NCI-H524 (cell line): ENCODE data around the gene WDR64.

Experiments used
- DNase-seq, 2 experiments: peaks; one replicate each; lab custom pipeline; 2025; lab: John Stamatoyannopoulos, UW

Gene WDR64

GRCh38 chr1:241738284-241739078, 86.4 kb downstream of the WDR64 start:
- DNase-seq = no peak

DNA sequence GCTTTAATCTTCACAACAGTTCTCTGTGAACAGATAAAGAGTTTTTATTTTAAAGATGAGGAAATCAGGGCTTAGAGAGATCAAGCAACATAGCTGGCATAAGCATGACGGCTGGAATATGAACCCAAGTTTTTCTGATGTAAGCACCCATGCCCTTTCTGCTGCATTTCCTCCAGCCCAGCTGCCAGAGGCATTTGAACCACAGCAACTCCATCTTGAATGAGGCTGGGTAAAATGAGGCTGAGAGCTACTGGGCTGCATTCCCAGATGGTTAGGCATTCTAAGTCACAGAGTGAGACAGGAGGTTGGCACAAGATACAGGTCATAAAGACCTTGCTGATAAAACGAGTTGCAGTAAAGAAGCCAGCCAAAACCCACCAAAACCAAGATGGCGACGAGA, 90.0 kb downstream of the WDR64 start:
- DNase-seq = no peak

- no peak for DNase-seq
Measured at GRCh38 chr1:241744591-241744990, 92.5 kb downstream of the WDR64 start.

DNA sequence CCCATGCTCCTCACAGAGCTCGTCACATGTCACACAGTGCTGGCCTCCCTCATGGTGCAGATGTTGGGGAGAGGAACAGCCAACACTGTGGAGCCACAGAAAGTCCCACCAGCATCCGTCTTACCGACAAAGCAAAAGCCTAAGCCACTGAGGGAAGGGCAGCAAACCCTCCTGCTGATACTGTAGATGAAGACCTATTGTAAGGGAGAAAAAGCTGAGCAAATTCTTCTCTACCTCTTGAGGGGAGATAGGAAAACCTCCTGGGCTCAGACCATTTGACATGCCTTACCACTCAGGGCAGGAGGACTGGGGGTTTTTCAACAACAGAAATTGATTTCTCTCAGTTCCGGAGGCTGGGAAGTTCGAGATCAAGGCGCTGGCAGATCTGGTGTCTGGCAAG, 95.9 kb downstream of the WDR64 start:
- no peak for DNase-seq

- DNase-seq = peak; percentile 6 to 52
Measured at GRCh38 chr1:241749041-241749944, 97.2 kb downstream of the WDR64 start.

DNA sequence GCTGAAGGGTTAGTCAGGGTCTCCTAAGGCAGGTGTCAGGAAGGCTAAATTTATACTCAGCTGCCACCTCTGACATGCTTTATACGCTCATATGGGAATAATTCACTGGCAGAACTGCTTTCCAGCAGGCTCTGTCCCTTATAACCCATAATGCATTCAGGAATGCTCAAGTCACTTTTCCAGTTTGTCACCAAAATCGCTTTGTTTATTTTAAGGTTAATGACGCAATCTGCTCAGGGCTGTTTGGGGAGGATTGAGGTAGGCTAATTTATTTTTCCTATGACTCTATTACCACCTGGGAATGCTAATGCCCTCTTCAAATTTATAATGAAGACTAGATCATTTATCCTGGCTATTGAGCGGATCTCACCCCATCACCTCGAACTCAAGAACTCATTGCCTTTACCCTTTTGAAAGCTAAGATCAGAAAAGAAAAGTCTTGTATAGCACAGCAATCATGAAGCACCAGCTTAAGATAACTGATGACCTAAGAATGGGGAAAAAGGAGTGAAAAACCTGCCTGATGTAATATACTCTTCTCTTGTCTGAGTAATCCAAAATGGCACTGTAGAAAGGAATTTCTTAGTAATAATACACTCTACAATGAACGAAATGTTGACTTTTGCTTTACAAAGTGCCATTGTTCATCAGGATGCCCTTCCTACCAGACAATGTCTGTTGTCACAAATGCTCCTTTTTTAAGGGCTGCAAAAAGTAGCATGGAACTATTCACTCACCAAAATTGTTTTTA, 98.0 kb downstream of the WDR64 start:
- DNase-seq = no peak

- DNase-seq = no peak
Measured at GRCh38 chr1:241751524-241751923, 99.4 kb downstream of the WDR64 start.

- DNase-seq = no peak
Measured at GRCh38 chr1:241762713-241763339, 110.7 kb downstream of the WDR64 start.

GRCh38 chr1:241765390-241765789, 113.3 kb downstream of the WDR64 start:
- DNase-seq = peak in 1 of 2 experiments; percentile 14

DNA sequence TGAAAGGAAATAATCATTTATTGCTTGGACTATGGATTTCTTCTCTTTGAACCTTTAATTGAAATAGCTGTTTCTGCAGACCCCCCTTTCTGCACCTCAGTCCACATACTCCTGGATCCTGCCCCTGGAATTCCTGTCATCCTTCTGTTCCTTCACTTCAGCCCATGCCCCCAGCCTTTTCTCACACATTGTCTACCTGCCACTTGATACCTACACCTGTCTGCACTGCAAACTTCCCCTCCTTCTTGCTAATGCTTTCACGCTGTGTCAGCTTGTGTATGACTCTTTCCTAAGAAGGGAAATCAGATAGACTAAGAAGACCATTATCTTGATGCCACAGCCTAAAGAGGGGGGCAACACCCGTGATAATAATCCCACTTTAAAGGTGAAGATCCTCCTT, 115.7 kb downstream of the WDR64 start:
- no peak for DNase-seq

- DNase-seq = no peak
Measured at GRCh38 chr1:241770115-241770514, 118.0 kb downstream of the WDR64 start.

- peak in 1 of 2 experiments; percentile 12 for DNase-seq
Measured at GRCh38 chr1:241771117-241771516, 119.0 kb downstream of the WDR64 start.

GRCh38 chr1:241772932-241773500, 120.9 kb downstream of the WDR64 start:
- DNase-seq = no peak

DNA sequence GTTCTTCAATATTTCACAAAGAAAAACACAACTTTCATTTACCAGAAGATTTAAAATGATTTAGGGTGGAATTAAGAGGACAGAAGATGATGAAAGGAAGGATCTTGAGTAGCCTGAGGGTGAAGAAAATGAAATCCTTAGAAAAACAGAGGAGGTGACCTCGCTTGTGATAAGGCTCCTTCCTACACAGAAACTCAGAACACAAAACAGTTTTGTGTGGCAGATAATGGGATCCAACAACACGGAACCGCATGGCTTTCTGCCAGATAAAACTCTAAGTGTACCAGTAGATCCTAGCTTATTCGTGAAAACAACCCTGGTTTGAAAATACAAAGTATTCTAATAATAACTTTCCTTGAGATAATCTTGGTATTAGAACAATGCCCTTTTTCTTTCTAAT, 121.9 kb downstream of the WDR64 start:
- DNase-seq = no peak

DNA sequence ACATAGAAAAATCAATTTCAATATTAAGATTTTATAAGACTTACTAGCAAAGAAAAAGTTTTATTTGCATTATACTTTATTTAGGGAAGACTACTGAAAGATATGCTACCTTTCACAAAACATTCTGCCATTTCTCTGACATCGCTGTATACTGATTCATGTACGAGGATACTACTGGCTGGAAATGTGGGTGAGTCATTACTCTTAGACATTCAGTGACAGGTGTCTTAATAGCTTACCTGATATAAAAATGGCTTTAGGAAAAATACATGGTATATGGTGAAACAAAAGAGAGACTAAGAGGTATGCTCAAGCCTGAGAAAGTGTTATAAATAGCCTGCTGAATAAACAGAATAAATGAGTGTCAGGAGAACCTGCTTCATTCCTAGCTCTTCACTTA, 122.9 kb downstream of the WDR64 start:
- no peak for DNase-seq

DNA sequence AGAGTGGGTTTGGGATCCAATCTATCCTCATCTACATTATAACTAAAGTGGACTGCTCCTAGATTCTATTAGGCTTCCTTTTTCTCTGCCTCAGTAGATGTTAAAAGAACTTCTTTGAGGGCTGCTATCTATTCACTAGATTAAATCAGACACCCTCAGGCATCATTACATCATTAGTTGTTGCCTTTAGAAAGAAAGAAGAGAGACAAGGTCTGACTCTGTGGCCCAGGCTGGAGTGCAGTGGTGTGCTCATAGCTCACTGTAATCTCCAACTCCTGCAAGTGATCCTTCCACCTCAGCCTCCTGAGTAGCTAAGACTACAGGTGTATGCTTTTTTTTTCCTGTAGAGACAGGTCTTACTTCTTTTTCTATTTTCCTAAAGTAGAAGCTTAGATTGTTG, 124.8 kb downstream of the WDR64 start:
- DNase-seq = no peak

DNA sequence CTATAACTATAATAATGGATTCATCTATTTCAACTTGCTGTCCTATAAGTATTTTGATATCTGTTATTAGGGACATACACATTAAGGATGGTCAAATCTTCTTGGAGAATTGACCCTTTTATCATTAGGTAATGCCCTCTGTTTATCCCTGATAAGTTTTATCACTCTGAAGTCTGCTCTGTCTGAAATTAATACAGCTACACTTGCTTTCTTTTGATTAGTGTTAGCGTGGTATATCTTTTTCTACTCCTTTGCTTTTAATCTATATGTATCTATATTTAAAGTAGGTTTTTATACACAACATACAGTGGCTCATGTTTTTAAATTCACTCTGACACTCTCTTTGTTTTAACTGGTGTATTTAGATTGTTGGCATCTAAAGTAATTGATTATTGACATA, 126.0 kb downstream of the WDR64 start:
- DNase-seq = no peak

DNA sequence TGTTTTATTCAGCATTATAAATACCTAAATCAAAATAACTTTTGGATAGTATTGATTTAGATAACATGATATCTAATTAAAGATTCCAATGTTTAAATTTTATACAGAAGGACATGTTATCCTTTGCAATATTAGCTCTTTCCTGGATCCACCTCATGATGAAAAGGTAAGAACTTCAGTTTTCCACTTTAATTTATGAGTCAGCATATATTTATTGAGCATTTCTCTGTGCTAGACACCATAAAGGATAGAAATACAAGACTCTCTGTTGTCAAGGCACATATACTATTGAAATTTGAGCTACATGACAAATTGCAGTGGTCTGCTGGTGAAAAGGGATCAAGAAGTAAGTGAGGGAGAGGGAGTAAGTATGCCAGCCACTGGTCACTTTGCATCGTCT, 127.8 kb downstream of the WDR64 start:
- DNase-seq = no peak

DNA sequence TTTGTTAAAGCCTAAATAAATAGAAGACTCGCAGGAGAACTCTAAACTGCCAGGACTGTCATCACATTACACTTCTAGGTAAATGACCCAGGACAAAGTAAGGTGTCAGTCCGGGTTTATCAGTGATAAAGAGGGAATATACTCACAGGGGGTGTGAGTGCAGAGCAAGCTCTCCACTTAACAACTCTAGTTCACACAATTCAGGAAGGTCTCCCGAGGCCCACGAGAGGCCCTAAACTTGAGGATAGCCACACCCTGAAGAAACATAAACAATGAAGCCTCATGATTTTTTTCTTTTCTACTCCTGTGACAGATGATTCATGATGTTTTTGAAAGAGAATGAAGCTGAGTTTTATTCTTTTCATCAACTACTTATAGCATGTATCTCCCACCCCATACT, 130.3 kb downstream of the WDR64 start:
- no peak for DNase-seq

DNA sequence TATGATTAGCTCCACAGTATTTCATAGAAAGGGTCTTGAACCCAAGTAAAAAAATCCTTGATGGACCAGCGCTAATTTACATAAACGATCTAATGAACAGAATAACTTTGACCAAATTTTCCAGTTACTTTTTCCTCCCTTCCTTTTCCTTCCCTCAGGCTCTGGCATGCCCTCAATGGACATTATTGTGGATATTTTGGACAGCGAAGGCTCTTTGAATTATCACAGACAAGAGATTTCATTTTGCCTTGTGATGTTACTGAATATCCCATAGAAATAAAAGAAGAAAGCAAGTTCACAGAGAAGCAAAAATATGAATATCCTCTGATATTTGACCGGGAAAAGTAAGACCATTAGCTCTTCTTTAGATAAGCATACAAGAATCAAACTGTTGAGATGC, 135.6 kb downstream of the WDR64 start:
- no peak for DNase-seq

- no peak for DNase-seq
Measured at GRCh38 chr1:241789061-241789460, 137.0 kb downstream of the WDR64 start.

- DNase-seq = no peak
Measured at GRCh38 chr1:241799416-241799815, 147.3 kb downstream of the WDR64 start.
